SIG-M5 treated with dmso at 0.1 percent for 504 hours (cell line): Measurements from ENCODE around the gene TNS2.
"Not testable (repeated sequence)": the region's sequence is repeated elsewhere in the genome, so short reads cannot be mapped to it uniquely, and the experiment has no call there.

Source experiments
- DNase-seq: peaks from one replicate; lab custom pipeline; 2025; ENCODE audit not compliant: unreplicated experiment; lab: John Stamatoyannopoulos, UW

Gene TNS2

GRCh38 chr12:53094394-53094787 is 44.5 kb downstream of the TNS2 start:
- no peak for DNase-seq

- DNase-seq = not testable (repeated sequence)
Measured at GRCh38 chr12:53094796-53095595, 45.1 kb downstream of the TNS2 start.

- not testable (repeated sequence) for DNase-seq
Measured at GRCh38 chr12:53095596-53095895, 45.7 kb downstream of the TNS2 start.

DNA sequence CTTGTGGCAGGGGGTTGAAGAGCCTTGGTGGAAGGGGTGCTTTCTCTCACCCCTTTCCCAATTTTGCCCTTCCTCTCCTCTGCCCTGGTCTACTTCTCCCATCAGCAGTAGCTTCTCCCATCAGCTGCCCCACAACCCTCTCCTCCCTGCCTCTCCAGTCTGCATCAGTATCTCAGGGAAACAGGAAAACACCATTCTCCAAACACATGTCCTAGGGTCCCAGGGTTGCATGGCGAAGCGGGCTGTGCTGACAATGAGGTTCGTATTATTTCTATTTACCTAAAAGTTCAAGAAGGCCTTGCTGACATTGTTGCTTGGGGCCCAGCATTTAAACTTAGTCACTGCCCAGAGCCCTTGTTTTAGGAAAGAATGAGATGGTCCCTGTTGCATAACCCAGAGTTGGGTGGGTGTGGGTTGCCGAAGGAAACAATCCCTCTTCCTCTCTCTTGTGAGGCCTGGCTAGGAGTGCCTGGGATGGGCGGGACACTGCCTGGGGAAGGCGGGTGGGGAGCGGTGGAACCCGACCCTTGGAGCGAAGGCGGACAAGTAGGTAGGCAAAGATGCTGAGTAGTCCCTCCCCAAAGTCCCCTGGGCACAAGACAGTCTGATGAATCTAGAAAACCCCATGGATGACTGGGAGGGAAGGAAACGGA is 46.4 kb downstream of the TNS2 start:
- peak; percentile 37 for DNase-seq

DNA sequence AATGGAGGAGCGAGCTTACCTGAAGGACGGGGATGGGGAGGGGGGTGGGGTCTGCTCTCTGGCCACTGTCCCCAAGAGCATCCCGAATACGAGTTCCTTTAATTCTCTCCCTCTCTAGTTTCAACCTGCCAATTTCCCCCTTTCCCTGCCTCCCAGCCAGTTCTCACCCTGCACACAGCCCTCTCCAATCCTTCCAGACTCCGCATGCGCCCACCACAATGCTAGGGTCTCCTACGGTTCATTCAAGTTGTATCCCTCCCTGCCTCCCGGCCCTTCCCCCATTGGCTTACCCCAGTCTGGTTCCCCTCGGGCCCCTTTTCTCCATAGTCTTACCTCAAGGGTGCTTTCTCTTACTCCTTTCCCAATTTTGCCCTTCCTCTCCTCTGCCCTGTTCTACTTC is 46.9 kb downstream of the TNS2 start:
- no peak for DNase-seq

GRCh38 chr12:53097207-53097563 is 47.3 kb downstream of the TNS2 start:
- DNase-seq = no peak

DNA sequence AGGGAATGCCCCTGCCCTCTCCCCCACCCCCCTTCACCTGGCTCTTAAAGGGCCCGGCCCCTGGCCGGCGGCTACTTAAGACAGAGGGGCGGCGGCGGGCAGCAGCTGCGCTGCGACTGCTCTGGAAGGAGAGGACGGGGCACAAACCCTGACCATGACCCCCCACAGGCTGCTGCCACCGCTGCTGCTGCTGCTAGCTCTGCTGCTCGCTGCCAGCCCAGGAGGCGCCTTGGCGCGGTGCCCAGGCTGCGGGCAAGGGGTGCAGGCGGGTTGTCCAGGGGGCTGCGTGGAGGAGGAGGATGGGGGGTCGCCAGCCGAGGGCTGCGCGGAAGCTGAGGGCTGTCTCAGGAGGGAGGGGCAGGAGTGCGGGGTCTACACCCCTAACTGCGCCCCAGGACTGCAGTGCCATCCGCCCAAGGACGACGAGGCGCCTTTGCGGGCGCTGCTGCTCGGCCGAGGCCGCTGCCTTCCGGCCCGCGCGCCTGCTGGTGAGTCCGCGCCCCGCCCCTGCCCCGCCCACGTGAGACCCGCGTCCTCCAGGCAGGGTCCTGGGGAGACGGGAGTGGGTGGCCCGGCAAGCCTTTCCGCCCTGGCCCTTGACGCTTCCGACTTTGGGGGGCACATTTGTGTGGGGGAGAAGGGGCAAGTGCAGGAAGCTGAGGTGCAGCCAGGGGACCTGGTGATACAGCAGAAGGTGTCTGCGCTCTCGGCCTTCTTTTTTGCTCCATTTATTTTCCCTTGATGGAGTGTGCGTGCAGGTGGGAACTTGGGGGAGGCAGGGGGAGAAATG is 47.9 kb downstream of the TNS2 start, which contains the start of gene IGFBP6:
Gene IGFBP6 (plus strand): TSS at position 104 of the 790 bp plus-strand sequence. CDS start 51 bp downstream, at position 155.
- no peak for DNase-seq

- no peak for DNase-seq
Measured at GRCh38 chr12:53098354-53098981, 48.6 kb downstream of the TNS2 start.

GRCh38 chr12:53099071-53099882 is 49.4 kb downstream of the TNS2 start:
- peak; percentile 94 for DNase-seq

- no peak for DNase-seq
Measured at GRCh38 chr12:53100466-53101151, 50.7 kb downstream of the TNS2 start.

DNA sequence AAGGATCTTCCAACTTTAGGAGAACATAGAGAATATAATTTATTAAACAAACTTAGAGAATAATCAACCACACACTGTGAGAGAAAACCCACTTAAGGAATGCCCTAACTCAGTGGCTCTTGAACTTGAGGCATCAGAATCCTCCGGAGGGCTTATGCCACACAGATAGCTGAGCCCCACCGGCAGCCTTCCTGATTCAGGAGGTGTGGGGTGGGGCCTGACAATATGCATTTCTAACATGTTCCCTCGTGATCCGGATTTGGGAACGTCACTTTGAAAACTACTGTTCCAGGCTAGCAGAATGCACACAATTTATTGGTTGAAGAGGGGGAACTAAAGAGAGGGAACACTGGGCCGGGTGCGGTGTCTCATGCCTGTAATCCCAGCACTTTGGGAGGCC is 51.4 kb downstream of the TNS2 start:
- no peak for DNase-seq

GRCh38 chr12:53101931-53102781 is 52.3 kb downstream of the TNS2 start:
- DNase-seq = no peak

DNA sequence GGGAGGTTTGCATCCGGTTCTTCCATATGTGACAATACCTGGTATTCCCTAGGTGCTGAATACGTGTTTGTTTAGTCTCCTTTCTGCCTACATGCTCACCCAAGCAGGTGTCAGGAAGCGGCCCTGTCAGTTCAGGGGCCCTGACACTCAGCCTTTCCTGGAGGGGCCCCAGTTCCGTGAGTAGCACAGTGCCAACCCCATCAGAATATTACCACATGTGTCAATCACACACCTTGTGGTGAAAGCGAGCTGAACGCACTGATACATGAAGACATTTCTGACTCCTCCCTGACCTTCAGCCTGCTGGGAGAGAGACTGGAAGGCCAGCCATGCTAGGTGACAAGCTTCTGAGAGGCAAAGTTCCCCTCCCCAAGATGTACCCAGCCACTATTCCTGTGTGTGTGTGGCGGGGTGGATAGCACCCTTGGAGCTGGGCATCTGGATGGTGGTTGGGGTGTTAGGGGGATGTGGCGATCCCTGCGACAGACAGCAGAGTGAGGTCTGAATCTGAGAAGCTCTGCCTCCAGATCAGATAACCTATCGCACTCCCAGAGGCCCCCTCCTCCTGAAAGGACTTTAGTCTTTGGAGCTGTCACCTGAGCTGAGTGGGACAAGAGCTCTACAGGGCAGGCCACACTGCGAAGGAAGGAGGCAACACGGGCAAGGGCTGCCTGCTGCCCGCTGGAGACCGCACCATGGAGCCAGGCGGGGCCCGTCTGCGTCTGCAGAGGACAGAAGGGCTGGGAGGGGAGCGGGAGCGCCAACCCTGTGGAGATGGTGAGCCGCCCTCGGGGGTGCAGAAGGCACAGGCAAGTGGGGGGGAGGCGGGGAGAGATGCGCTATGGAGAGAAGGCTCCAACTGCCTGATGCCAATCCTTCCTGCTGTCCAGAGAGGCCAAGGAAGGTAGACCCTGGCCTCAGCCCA is 53.3 kb downstream of the TNS2 start, which contains the start of gene SOAT2:
Gene SOAT2 (plus strand): TSS at position 604 of the 925 bp plus-strand sequence. CDS start 92 bp downstream, at position 696.
- DNase-seq = no peak

DNA sequence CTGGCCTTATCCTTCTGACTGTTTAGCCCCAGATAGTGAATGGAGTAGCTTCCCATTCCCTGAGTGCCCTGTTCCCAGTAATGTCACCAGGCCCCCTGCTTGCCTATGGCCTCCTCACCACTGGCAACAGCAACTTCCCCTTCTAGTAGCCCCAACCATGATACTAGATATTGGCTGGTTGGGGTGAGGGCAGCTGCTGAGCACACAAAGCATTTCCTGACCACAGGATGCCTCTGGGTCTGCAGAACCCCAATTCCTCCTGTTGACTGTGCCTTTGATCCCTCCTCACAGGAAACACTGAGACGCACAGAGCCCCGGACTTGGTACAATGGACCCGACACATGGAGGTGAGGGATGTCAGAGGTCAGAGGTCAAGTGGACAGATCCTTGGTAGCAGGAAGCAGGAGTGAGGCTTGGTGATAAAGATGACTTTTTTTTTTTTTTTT is 54.0 kb downstream of the TNS2 start:
- peak; percentile 60 for DNase-seq

DNA sequence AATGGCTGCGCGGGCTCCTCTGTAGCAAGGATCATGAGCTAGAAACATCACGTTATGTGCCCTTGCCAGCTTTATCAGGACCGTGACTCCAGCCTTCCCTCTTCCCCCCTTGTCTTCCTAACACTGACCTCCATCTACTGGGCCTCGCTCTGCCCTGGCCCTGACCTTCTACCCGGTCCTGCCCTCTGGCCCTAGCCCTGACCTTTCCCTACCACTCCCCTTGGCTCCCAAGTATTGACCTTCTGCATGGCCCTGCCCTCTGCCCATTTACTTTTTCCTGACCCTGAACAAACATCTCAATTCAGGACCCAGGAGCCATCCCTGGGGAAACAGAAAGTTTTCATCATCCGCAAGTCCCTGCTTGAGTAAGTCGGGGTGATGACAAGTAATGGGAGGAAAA is 55.4 kb downstream of the TNS2 start:
- DNase-seq = no peak

DNA sequence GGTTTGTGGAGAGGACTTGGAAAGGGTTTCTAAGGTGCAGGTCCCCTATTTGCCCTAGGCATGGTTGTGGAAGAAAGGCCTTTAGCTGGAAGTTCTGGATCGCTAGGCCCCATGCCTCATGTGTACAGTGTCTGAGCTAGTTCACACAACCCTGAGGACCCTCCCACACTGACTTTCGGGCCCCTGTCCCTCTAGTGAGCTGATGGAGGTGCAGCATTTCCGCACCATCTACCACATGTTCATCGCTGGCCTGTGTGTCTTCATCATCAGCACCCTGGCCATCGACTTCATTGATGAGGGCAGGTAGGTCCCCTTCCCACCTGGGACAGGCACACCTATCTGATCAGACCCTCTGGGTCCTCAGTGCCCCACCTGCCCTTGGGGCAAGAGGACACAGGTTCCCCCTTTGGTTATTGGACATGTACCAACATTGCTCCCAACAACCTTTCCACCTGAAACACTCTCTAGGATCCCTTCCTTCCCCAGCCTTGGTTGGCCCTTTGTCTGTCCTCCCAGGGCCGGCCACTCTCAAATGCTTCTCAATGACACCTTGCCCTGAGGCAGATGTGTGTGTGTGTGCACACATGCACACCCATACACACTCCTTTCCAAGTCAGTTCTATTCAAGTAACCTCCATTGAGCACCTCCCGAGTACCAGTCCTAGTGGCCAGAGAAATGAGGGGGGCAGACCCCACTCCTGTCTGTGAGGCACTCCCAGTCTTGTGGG is 56.0 kb downstream of the TNS2 start:
- DNase-seq = no peak

DNA sequence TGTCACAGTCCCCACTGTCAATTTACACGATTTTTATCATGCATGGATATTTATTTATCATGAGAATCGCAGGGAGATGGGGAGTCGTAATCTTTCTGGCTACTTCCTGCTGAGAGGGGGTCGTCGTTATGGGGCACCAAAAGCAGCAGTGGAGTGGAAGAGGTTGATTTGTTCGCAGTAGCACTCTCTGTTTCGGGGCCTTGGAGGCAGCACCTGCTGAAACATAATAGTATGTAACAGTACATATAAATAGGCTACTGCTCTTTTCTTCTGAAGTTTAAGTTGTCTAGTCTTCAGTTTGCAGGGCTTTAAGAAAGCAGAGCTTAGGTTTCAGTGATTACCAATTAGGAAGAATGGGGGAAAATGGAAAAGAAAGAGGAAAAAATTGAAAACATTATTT is 57.3 kb downstream of the TNS2 start:
- DNase-seq = no peak
